GM18520 (cell line): ENCODE data around the gene CHPF2.

Experiments used
- ATAC-seq: cut with Tn5 transposase; IDR thresholded peaks from one replicate; pipeline ENCODE4 v1.9.1; 2021; ENCODE audit not compliant: unreplicated experiment

CHPF2 gene

DNA sequence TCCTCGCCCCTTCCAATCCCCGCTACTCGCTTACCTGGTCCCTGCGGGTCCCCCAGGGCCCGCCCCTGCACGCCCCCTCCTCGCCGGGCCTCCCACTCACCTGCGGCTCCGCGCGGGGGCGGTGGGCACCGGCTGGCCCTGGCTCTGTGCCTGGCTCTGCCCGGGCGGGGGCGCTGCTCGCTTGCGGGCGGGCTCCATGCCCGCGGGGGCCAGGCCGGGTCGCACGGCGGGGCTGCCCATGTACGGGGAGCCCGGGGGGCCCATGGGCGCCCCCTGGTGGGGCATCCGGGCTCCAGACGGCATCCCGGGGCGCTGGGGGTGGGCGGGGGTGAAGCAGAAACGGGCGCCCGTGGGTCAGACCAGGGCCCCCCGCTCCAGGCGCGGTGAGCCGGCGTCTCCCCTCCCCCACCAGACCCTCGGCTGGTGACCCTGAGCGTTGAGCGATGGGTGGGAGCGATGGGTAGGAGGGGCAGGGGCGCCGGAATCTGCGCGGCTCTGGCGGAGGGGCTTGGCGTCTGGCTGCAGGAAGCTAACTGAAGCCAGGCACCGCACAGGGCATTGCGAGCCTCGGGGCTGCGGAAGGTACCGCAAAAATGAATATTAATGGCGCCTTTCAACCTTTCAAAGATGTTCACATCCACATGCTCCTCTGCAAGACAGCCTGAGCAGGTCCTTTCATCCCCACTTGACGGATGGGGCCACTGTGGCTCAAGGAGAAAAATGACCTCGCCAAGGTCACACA, 13.2 kb downstream of the CHPF2 start:
- ATAC-seq = no peak

DNA sequence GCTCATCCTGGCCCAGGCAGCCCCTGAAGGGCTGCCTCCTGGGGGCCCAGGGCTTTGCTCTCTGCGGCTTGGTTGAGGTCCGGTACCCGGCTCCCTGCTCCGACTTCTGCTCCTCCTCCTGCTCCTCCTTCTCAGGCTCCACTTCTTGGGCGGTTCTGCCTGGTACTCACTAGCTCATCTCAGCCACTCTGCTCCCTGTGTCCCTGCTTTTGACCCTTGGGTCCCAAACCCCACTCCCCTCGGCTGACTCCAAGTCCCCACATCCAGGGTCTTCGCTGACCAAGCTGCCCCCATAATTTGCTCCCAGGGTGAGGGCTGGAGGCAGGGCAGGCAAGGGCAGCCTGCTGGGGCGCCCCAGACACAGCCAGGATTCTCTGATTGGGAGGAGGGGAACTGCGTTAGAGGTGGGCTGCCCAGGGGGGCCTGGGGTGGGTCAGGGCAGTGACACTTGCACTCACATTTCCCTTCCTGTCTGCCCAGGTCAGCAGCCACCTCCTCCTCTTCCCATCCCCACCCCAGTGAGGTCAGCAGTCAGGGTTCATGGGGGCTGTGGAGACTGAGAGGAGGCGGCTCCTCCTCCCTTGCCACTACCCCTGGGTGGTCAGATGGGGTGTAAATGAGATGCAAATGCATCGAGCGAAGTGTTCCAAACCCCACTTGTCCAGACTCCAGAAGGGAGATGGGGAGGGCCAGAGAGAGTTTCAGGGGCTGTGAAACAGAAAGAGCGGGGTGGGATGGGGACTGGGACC, 14.0 kb downstream of the CHPF2 start:
- ATAC-seq = no peak

DNA sequence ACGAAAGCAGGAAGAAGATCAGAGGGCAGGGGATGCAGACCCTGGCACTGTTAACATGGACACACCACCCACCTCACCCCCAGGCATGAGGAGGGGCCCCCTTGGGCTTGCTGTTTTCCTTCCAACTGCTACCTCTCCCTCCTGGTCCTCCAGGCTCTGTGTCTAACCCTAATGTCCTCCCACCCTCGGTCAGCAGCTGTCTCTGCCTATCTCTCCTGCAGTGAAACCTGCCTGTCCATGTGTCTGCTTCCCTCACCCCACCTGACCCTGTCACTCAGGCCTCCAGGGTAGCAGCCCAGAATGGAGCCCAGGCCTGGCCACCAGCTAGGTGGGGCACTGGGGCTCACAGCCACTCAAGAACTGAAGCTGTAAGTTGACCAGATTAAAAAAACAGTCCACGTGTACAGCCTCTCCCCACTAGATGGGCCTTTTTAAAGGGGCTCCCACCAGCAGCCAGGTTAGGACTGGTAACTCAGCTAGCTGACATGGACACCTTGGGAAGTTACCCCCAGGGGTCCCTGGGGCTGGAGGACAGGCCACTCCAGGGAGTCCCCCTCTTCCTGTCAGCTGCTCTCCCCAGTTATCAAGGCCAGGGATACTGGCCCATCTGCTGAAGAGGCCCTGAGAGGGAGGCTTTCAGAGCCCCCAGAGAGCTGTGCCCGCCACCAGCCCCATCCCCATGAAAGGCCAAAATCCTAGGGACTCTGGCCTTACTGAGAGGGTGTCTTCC, 14.7 kb downstream of the CHPF2 start:
- no peak for ATAC-seq

DNA sequence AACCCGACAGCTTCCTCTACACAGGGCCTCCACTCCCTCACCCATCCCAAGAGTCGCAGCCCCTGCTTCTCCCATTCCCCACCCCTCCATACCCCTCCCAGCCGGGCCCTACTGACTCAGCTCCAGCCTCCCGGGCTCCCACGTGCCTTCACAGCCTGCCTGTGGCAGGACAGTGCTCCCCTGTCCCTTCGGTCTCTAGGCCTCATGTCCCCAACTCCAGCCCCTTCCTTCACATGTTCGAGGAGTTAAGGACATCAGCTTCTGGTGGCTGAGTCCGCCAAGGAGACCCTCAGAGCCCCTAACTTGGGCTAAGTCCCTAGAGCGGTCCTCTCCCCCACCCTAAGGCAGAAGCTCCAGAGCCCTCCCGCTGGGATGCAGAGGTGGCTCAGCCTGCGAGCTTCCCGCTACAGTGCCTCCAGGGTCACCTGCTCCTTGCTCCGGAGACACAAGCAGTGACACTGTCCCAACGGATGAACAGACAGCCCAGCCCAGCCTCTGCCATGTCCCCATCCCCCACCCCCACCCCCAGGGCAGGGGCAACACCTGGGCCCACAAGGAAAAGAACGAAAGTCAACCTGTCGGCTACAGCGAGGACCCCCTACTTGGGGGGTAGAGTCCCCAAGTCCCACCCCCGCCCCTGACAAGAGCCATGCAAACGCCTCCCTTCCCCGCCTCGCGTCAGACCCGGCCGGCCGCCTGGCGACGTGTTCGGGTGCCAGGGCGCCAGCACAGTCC, 15.5 kb downstream of the CHPF2 start:
- ATAC-seq = no peak

DNA sequence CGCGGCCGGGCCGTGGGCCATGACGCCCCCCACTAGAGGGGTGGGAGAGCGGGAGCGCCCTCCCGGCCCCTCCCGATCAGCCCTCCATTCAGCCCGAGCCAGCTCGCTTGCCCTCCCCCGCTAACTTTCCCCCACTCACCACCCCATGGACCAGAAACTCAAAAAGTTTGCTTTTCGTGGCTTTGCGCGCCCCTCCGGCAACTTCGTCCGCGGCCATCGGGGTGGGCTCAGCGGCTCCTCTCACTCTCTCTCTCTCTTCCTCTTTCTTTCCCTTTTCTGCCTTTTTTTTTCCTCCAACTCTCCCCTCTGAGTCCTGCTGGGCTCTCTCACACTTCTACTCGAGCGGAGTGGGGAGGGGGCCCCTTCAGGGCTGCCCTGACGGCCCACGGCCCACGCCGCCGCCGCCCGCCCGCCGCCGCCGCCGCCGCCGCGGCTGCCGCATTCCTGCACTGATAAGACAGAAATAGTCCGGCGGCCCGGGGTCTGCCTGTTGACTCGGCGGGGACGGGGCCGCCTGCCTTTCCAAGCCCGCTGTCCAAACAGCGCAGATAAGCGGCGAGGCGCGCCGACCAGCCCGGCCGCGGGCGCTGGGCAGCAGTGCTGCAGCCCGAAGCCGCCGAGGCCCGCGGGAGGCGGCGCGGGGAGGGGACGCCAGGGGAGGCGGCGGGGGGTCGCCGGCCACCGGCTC, 16.2 kb downstream of the CHPF2 start, which contains the start of gene SMARCD3:
TSS of gene SMARCD3 (minus strand) at position 349 of the 688 bp plus-strand sequence. CDS start at position 217, 132 bp downstream.
- ATAC-seq = no peak

DNA sequence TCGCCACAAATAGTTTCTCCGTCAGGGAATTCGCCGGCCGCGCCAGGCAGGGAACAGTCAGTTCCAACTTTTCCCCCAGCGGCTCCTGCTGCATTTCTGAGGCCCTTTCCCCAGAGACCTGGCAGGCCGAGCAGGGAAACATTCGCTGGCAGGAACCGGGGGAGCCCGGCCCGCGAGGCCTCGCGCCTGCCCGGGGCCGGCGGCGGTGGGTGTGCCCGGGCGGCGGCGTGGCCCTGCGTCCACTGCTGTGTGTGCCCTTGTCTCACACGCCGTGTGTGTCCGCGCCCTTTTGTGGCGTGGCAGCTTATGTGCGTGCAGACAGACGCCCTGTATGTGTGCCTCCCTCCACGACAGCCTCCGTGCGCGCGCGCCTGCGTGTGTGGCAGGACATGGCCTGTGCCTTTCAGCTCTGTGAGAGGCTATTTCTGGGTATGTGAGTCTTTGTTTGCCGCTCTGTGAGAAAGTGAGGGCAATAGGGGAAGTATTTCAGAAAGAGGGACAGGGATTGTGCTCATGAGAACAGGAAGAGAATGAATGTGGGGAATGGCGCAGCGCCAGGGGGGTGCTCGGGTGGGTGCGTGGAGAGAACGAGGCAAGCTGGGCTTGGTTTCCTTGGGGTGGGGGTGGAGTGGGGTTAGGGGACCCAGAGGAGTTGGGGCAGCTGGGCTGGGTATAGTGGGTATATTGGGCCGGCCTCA, 16.9 kb downstream of the CHPF2 start:
- ATAC-seq = no peak

DNA sequence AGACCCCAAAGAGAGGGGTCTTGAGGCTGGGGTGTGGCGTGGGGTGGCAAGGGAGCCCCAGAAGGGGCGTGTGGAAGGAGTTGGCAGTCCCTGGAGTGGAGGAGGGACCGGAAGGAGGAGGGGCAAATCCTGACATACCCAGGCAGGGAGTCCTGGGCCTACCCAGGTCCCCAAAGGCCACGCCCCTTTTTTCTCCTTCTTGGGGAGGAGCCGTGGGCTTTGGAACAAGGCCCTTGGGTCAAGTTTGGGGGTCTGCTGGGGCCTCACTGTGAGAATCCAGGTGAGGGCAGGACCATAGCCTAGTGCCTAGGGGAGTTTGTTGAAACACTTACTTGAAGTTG, 17.4 kb downstream of the CHPF2 start:
- no peak for ATAC-seq

DNA sequence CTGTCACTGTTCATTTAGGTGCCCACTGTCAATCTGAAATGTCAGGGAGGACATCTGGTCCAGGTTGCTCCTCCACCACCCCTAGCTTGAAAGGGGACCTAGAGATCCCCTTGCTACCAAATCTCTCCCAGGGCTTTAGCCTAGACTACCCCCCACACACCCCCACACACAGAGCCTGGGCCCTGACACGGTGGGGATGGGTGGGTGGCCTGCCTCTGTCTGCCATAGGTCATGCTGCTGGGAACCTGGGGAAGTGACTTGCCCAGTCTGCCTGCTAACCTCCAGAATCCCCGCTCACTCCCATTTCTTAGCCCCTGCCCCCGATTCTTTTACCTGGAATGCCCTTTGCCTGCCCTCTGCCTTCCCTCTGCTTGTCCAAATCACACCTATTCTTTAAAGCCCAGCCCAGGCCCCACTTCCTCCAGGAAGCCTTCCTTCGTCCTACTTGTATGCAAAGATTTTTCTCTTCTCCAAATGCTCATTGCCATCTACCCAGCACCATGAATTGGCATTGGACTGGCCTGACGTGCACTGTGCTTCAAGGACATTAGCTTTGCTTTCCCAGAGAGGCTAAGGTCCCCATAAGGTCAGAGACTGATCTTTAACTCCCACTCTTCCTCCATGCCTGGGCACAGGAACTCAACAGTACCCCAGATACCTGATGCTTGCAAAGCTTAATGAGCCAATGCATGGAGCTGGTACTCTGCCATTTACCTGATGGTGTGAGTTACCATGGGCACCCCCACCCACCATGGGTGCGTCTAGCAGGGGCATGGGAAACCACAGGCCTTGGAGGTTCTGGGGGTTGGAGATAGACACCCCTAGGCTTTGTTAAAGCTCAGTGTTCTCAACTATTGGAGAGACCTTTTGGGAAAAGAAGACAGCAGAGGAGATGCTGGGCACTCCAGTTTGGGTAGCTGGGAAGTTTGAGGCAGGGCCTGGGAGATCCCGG, 18.2 kb downstream of the CHPF2 start:
- ATAC-seq = no peak

DNA sequence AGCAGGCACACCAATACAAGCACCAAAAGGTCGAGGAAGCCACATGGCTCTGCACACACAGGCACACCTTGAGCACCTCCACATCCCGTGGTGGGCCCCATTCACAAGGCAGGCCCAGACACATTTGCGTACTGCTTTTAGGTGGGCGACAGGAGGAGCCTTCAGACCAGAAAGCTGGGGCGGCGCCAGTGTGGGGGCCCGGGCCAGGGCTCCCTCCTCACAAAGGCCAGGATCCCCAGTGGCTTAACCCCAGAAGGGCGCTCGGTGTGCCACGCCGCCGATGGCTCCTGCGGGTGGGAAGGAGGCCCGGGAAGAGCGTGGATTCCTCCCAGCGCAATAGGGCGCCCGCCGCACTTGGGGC, 19.0 kb downstream of the CHPF2 start:
- ATAC-seq = no peak

DNA sequence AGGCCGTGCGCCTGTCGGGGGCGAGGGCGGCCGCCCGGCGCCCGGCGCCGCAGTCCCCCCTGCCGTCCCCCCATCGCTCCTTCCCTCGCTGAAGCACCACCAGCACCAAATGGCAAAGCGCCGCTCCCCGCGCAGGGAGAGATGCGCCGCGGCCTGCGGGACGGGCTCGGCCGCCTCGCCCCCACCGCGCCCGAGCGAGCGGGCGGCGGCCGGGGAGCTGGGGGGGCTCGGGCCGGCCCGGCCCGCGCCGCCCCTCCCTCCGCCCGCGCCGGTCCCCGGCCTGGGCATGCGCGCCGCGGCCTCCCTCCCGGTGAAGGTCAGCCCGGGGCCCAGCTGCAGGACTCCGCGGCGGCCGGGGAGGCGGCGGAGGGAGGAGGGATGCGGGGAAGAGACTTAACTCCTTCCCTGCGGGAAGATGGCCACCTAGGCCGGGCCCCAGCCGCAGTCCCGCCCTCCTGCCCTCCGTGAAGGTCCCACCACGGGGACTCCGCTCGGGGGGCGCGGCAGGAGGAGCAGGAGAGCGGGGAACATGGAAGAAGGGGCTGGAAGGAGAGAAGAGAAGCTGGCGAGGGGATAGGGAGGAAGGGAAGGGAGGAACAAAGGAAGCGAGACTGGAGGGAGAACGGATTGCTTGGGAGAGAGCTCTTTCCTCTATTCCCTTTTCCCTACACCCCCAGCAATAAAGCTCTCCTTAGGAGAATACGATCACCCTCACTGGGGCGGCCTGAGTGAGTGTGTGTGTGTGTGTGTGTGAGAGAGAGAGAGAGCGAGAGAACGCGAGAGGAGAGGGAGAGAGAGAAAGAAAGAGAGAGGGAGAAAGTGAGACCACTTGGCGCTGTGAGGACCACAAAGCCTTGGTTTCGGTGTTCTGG, 19.6 kb downstream of the CHPF2 start:
- ATAC-seq = no peak

DNA sequence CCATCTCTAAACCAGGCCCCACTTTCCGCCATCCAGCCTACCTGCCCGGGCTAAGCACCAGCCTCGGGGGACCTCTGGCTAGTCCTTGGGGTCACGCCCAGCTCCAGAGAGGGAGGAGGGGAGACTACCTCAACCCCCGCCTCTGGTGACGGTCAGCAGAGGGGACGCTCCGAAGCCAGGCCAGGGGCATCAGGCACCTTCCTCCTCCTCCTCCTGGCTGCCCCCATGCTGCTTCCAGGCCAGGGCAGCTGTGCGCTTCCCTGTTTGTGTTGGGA, 20.2 kb downstream of the CHPF2 start:
- no peak for ATAC-seq

DNA sequence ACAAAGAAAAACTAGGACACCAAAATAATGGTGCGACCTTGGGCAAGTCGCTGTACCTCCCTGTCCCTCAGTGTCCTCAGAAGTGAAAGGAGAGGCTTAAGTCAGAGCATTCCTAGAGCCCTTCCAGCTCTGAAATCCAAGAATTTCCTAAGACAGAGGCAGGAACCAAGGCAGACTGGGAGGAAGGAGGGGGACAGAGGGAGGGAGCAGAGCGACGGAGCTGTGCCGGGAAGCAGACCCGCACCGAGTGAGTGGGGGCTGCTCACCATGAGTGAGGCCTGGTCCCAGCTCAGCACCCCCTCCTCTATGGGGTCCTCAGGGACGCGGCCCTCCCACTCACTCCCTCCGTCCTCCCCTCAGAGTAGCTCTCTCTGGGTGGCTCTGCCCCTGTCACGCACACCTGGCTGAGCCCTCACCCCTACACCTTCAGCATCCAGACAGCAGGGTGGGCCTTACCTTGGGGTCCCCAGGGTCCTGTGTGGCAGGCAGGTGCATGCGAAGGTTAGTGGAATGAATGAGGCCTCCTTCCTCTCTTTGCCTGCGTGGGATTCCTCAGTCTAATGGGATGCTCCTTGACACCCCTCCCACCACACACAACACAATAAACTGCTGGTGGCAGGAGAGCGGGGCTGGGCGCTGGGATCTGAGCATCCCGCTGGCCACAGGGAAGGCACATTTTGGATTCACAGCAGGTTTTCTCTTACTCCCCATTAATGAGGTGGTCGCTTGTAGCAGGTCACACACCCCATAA, 20.9 kb downstream of the CHPF2 start:
- no peak for ATAC-seq

DNA sequence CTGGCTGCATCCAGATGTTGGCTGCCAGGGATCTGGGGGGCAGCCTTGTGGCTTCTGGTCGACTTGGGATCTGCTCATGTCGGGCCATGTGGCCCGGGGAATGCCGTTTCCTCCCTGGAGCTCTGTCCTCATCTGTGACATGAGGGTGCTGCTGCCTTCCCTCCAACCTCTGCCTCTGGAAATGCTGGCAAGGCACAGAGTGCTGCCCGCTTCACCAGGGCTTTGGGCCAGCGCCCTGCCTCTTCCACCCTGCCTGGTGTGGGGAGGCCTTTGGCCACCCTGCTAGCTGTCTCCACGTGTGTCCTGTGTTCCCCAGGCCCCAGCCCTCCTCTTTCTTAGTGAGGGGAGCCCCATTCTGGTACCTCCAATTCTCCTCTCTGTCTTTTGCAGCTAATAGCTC, 22.0 kb downstream of the CHPF2 start:
- ATAC-seq = no peak

DNA sequence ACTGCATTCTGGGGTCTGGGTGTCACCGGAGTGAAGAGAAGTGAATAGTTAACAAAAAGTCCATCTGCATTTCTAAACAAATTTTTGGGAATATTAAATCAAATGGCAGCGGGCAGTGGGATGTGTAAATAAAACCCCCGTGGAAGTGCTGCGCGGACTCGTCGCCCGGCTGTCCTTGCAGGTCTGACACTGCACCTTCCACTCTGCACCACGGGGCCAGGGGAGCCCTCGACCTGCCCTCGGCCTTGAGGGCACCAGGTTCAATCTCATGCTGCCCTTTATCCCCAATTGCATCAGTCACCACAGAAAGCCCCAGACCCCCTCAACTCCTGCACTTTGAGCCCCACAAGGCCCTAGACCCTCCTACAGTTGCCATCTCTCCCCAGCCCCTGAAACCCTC, 22.6 kb downstream of the CHPF2 start:
- ATAC-seq = no peak

DNA sequence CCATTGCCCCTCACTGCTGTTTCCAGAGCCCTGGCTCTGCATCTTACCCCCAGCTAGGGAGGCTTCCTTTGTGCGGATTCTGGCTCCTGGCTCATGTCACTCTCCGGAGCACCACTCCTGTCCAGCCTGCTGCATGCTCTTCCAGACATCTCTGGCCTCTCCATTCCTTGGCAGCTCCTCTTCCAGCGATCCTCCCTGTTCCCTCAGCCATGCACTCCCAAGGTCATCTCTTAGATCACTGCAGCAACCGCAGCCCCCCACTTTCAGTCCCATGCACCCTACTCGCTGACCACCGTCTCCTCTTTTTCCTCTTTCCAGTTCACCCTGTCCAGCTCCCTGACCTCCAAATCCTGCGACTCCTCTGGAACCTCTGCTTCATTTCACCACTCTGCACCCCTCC, 23.1 kb downstream of the CHPF2 start:
- no peak for ATAC-seq

DNA sequence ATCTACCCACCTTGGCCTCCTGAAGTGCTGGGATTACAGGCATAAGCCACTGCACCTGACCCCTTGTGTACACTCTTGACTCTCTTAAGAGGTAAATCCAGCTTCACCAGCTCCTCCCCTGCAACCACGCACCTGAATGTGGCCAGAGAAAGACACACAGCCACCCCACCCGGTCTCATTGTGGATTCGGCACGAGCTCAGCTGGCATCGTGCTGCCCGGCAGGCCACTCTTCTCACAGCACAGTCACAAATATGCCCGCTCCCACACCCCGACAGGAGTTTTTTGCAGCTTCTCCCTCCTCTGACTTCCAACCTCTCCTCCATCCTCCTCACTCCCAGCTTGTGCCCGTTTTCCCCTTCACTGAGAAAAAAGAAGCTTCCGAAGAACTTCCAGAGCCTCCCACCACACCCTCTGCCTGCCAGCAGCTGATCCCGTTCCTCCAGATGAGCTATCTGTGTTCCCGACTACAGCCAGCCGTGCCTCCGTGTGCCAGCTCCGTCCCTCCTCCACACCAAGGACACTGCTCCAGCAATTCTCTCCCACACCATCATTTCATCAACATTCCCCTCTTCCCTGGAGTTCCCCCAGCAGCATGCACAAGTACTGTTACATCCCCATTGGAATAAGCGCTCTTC, 24.2 kb downstream of the CHPF2 start:
- no peak for ATAC-seq

DNA sequence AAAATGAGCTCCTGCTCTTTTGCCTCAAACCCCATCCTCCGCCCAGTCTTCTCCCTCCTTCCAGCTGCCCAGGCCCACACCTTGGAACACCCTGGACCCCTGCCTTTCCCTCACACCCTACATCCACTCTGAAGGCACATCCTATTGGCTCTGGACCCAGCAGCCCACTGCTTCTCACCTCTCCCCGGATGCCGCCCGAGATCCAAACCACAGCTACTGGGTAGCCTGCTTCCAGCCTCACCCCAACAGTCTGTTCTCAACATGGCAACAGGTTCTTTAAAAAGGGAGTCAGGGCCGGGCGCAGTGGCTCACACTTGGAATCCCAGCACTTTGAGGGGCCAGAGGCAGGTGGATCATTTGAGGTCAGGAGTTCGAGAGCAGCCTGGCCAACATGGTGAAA, 25.7 kb downstream of the CHPF2 start:
- ATAC-seq = no peak
